PC-3 (cell line): ENCODE data around the gene EDEM3. TPM values are rescaled to one million over a fixed set of nuclear protein-coding genes. Genes with fewer than 3 reads are reported as not detected.

Experiments used
- ATAC-seq: fragments of 200-7000 bp; cut with Tn5 transposase; 2 replicates; pipeline ENCODE4 v1.9.1; 2020; ENCODE audit warnings: mild to moderate bottlenecking, moderate library complexity
- BruUV-seq: library from RNA; stranded (reverse); fragments of 400-500 nt; replicated peaks from 2 replicates; lab custom pipeline; 2021; lab: Mats Ljungman, UMichigan
- CTCF ChIA-PET: fragments of 300-600 bp; sonication (Branson Sonifier 250); formaldehyde crosslinking; loops from one replicate; lab custom pipeline; 2022; ENCODE audit warnings: antibody characterized with exemption; lab: Charles Lee
- POLR2A ChIA-PET: fragments of 300-600 bp; sonication (Branson Sonifier 250); formaldehyde crosslinking; loops from one replicate; lab custom pipeline; 2022; ENCODE audit warnings: antibody characterized with exemption; ENCODE audit not compliant: unreplicated experiment; lab: Charles Lee
- DNase-seq: peaks from one replicate; pipeline ENCODE4 v3.0.0-alpha.2; 2015
- H2AFZ ChIP-seq: fragments of 300-600 bp; sonication (generic); 2 replicates; pipeline ENCODE4 v1.6.0; 2016; ENCODE audit warnings: antibody characterized with exemption, low read length
- H3F3A ChIP-seq: fragments of 300-600 bp; sonication (generic); one replicate; pipeline ENCODE4 v1.6.0; 2017; ENCODE audit warnings: antibody characterized with exemption, low read length, control low read depth, mild to moderate bottlenecking; ENCODE audit not compliant: unreplicated experiment
- H3K27ac ChIP-seq: fragments of 300-600 bp; sonication (generic); 2 replicates; pipeline ENCODE4 v1.5.1; 2016; ENCODE audit warnings: mild to moderate bottlenecking, low read length
- H3K27me3 ChIP-seq: fragments of 300-600 bp; sonication (generic); 2 replicates; pipeline ENCODE4 v1.6.1; 2016; ENCODE audit warnings: low read length, mixed read lengths
- H3K36me3 ChIP-seq: fragments of 300-600 bp; sonication (generic); 2 replicates; pipeline ENCODE4 v1.6.1; 2016; ENCODE audit warnings: low read depth, mixed run types, low read length, mixed read lengths
- H3K4me1 ChIP-seq: fragments of 300-600 bp; sonication (generic); 2 replicates; pipeline ENCODE4 v1.5.1; 2016; ENCODE audit warnings: low read length; ENCODE audit not compliant: insufficient read depth
- H3K4me2 ChIP-seq: fragments of 300-600 bp; sonication (generic); 2 replicates; pipeline ENCODE4 v1.6.0; 2016; ENCODE audit warnings: low read length
- H3K4me3 ChIP-seq: fragments of 300-600 bp; sonication (generic); 2 replicates; pipeline ENCODE4 v1.5.1; 2016; ENCODE audit warnings: mild to moderate bottlenecking, low read length, mixed read lengths
- H3K79me2 ChIP-seq: fragments of 300-600 bp; sonication (generic); 2 replicates; pipeline ENCODE4 v1.6.1; 2017; ENCODE audit warnings: low read length, mixed read lengths
- H3K9ac ChIP-seq: fragments of 300-600 bp; sonication (generic); 2 replicates; pipeline ENCODE4 v1.6.0; 2016; ENCODE audit warnings: mild to moderate bottlenecking, low read length
- H3K9me2 ChIP-seq: fragments of 300-600 bp; sonication (generic); replicated peaks from 2 replicates; pipeline ENCODE4 v1.6.1; 2016; ENCODE audit warnings: mixed run types, low read length, mixed read lengths
- H3K9me3 ChIP-seq: fragments of 300-600 bp; sonication (generic); 2 replicates; pipeline ENCODE4 v1.6.1; 2016; ENCODE audit warnings: low read length, mixed read lengths
- H4K20me1 ChIP-seq: fragments of 300-600 bp; sonication (generic); 2 replicates; pipeline ENCODE4 v1.6.1; 2016; ENCODE audit warnings: low read length, mixed read lengths
- EZH2 ChIP-seq: fragments of 300-600 bp; sonication (generic); IDR thresholded peaks from one replicate; pipeline ENCODE4 v1.6.1; 2017; ENCODE audit warnings: antibody characterized with exemption, mild to moderate bottlenecking, low read length; ENCODE audit not compliant: unreplicated experiment
- EZH2phosphoT487 ChIP-seq: fragments of 300-600 bp; sonication (generic); IDR thresholded peaks from 2 replicates; pipeline ENCODE4 v1.6.1; 2018; ENCODE audit warnings: mild to moderate bottlenecking, antibody characterized with exemption, low read length, borderline replicate concordance
- intact Hi-C: fragments of 100-400 bp; cut with micrococcal nuclease; formaldehyde crosslinking; loops from 2 replicates; pipeline ENCODE4 v1.9.0; 2023
- total RNA-seq: library from RNA; depleted of rRNA; stranded (reverse); fragments of >200 nt; gene quantifications from 2 replicates; pipeline ENCODE4 v1.2.3, GENCODE V29; 2014
- TF ChIP-seq, protein P1 (sequence below): fragments of 300-600 bp; sonication (generic); conservative IDR thresholded peaks from 2 replicates; pipeline ENCODE4 v1.5.1; 2017; ENCODE audit warnings: antibody characterized with exemption, low read depth, mild to moderate bottlenecking, low read length

Gene EDEM3
- total RNA-seq, 1 experiment from 2014 or later, result 16.2 TPM

DNA sequence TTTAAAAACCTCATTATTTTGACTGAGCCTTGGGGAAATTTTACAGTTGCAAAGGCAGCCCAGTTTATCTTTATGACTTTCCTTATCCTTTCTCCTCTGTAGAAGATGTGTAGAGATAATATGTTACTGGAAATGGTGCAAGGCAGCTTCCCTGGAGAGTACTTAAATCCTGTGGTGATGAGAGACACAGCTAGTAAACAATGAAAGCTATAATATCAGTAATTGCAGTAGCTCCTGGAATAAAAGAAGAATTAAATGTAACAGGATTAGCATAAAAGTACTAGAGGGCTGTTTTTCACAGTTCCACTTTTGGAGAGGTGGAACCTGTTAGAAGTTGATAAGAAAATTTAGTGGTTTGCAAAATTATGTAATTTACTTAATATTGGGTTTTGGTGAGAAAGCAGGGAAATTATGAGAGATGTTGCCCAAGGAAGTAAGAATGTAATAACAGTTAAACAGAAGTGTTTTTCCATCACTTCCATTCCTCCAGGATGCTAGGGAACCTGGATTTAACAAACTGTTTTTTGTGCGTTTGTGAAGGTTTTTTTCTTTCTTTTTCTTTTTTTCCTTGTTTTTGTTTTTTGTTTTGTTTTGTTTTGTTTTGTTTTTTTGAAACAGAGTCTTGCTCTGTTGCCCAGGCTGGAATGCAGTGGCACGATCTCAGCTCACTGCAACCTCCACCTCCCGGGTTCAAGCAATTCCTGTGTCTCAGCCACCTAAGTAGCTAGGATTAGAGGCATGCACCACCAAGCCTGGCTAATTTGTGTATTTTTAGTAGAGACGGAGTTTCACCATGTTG, 15.7 kb upstream of the EDEM3 start:
- Histone ChIP-seq H3K27me3 (no peaks in the 10 kb centered on the region), H3K79me2 (no peaks in the 10 kb centered on the region), H3K9me3 (no peaks in the 10 kb centered on the region), H3K4me2 (no peak overlapping the region), H3K4me3 (no peak overlapping the region), H3K9me2 (no peaks in the 10 kb centered on the region), H3K4me1 (no peaks in the 10 kb centered on the region), H3K36me3 (no peaks in the 10 kb centered on the region), H3F3A (no peaks in the 10 kb centered on the region), H4K20me1 (no peaks in the 10 kb centered on the region), H3K9ac (no peak overlapping the region), H2AFZ (no peak overlapping the region), H3K27ac (no peak overlapping the region)
- intact Hi-C loops, result no loop called here
- DNase-seq (no peak), ATAC-seq (no peak)
- POLR2A ChIA-PET, result no interaction called here
- TF ChIP-seq EZH2, result no peak
- TF ChIP-seq, protein P1, sequence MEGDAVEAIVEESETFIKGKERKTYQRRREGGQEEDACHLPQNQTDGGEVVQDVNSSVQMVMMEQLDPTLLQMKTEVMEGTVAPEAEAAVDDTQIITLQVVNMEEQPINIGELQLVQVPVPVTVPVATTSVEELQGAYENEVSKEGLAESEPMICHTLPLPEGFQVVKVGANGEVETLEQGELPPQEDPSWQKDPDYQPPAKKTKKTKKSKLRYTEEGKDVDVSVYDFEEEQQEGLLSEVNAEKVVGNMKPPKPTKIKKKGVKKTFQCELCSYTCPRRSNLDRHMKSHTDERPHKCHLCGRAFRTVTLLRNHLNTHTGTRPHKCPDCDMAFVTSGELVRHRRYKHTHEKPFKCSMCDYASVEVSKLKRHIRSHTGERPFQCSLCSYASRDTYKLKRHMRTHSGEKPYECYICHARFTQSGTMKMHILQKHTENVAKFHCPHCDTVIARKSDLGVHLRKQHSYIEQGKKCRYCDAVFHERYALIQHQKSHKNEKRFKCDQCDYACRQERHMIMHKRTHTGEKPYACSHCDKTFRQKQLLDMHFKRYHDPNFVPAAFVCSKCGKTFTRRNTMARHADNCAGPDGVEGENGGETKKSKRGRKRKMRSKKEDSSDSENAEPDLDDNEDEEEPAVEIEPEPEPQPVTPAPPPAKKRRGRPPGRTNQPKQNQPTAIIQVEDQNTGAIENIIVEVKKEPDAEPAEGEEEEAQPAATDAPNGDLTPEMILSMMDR, result no peak
- TF ChIP-seq EZH2phosphoT487, result no peak
- CTCF ChIA-PET, result no interaction called here
- BruUV-seq, result no TSS peak

DNA sequence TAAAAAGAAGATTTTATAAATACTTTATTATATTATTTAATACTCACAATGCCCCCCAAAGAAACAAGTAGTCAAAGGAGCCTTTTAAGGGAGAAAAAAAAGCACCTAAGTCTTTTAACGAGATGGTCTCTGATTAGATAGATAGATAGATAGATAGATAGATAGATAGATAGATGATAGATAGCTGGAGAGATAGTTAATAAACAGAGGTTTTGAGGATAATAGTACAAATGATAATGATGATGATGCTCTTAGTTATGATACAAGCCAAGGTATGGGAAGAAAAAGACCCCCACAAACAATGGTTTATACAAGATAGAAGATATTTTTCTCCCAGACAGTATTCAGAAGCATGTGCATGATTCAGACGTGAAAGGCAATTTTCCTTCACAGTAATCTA, 14.6 kb upstream of the EDEM3 start:
- Histone ChIP-seq H3F3A (no peaks in the 10 kb centered on the region), H3K27me3 (no peaks in the 10 kb centered on the region), H3K36me3 (no peaks in the 10 kb centered on the region), H3K4me2 (no peak overlapping the region), H3K9ac (no peak overlapping the region), H3K9me2 (no peaks in the 10 kb centered on the region), H3K4me1 (no peaks in the 10 kb centered on the region), H2AFZ (no peak overlapping the region), H3K79me2 (no peaks in the 10 kb centered on the region), H3K27ac (no peak overlapping the region), H4K20me1 (no peaks in the 10 kb centered on the region), H3K4me3 (no peak overlapping the region), H3K9me3 (no peaks in the 10 kb centered on the region)
- POLR2A ChIA-PET, result no interaction called here
- CTCF ChIA-PET, result no interaction called here
- no peak for TF ChIP-seq EZH2phosphoT487
- TF ChIP-seq, protein P1, result no peak
- no peak for TF ChIP-seq EZH2
- intact Hi-C loops, result no loop called here
- no TSS peak for BruUV-seq
- no peak for ATAC-seq
- no peak for DNase-seq

DNA sequence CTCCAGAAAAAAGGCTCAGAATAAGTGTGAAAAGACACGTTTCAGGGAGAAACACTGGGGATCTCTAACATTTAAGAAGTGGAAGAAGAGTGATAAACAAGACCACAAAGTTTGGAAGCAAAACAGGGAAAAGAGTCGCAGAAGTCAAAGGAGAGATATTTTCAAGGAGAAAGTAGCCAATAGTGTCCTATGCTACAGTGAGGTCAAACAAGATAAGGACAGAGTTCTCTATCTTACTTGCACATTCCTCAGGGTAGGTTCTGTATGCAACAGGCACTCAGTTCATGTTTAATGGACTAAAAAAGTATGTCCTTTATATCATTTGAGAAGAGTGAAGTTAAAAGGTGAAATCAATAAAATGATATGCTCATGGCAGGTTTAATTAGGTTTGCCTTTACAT, 13.8 kb upstream of the EDEM3 start:
- no peaks in the 10 kb centered on the region for H3K79me2 ChIP-seq
- CTCF ChIA-PET, result no interaction called here
- no peaks in the 10 kb centered on the region for H4K20me1 ChIP-seq
- no peak overlapping the region for H3K4me2 ChIP-seq
- no peak overlapping the region for H3K27ac ChIP-seq
- H3K4me3 ChIP-seq, result no peak overlapping the region
- H3K9me2 ChIP-seq, result no peaks in the 10 kb centered on the region
- no peak overlapping the region for H2AFZ ChIP-seq
- H3K36me3 ChIP-seq, result no peaks in the 10 kb centered on the region
- no peaks in the 10 kb centered on the region for H3F3A ChIP-seq
- H3K27me3 ChIP-seq, result no peaks in the 10 kb centered on the region
- no peak overlapping the region for H3K9ac ChIP-seq
- ATAC-seq, result no peak
- intact Hi-C loops, result no loop called here
- DNase-seq, result no peak
- BruUV-seq, result no TSS peak
- TF ChIP-seq, protein P1, result no peak
- no peak for TF ChIP-seq EZH2phosphoT487
- TF ChIP-seq EZH2, result no peak
- POLR2A ChIA-PET, result no interaction called here
- H3K4me1 ChIP-seq, result no peaks in the 10 kb centered on the region
- H3K9me3 ChIP-seq, result no peaks in the 10 kb centered on the region
